Endodermal cell (in vitro differentiated cells): ENCODE results near the gene ADAMTS17. TPM values are rescaled to one million over a fixed set of nuclear protein-coding genes. Genes with fewer than 3 reads are reported as not detected.

Experiments
- DNase-seq: peaks from one replicate; pipeline ENCODE4 v3.0.0-alpha.2; 2017
- H3K27ac ChIP-seq: 2 replicates; pipeline ENCODE4 v1.5.1; 2013; ENCODE audit warnings: mild to moderate bottlenecking, low read depth, low read length, moderate library complexity
- H3K27me3 ChIP-seq: 2 replicates; pipeline ENCODE4 v1.6.1; 2013; ENCODE audit warnings: mild to moderate bottlenecking, low read length, moderate library complexity; ENCODE audit not compliant: insufficient read depth, control insufficient read depth, poor library complexity, severe bottlenecking
- H3K36me3 ChIP-seq: 2 replicates; pipeline ENCODE4 v1.7.0; 2013; ENCODE audit warnings: mild to moderate bottlenecking, low read length, moderate library complexity; ENCODE audit not compliant: control insufficient read depth, insufficient read depth
- H3K4me1 ChIP-seq: one replicate; pipeline ENCODE4 v1.7.0; 2013; ENCODE audit warnings: low read length; ENCODE audit not compliant: control insufficient read depth, insufficient read depth
- H3K4me3 ChIP-seq: 2 replicates; pipeline ENCODE4 v1.5.1; 2013; ENCODE audit warnings: mild to moderate bottlenecking, low read length, moderate library complexity
- H3K9ac ChIP-seq: 2 replicates; pipeline ENCODE4 v1.6.1; 2013; ENCODE audit warnings: mild to moderate bottlenecking, low read length, moderate library complexity; ENCODE audit not compliant: poor library complexity, severe bottlenecking; ENCODE audit errors: extremely low read depth
- H3K9me3 ChIP-seq: 2 replicates; pipeline ENCODE4 v1.6.1; 2013; ENCODE audit warnings: mild to moderate bottlenecking, low read length, moderate library complexity; ENCODE audit not compliant: control insufficient read depth
- H3K27ac Mint-ChIP-seq: 2 replicates; pipeline ENCODE4 v1.8.0; 2020; ENCODE audit warnings: mixed read lengths
- H3K27me3 Mint-ChIP-seq: 2 replicates; pipeline ENCODE4 v1.8.0; 2021; ENCODE audit warnings: mild to moderate bottlenecking, mixed read lengths; ENCODE audit not compliant: insufficient read depth
- H3K36me3 Mint-ChIP-seq: 2 replicates; pipeline ENCODE4 v1.8.0; 2020; ENCODE audit warnings: low read depth, mixed read lengths
- H3K4me1 Mint-ChIP-seq: 2 replicates; pipeline ENCODE4 v1.8.0; 2020; ENCODE audit warnings: mixed read lengths
- H3K4me3 Mint-ChIP-seq: 2 replicates; pipeline ENCODE4 v1.8.0; 2020; ENCODE audit warnings: mild to moderate bottlenecking, moderate library complexity, mixed read lengths
- H3K9me3 Mint-ChIP-seq: 2 replicates; pipeline ENCODE4 v1.8.0; 2020; ENCODE audit warnings: mild to moderate bottlenecking, mixed read lengths
- WGBS, 2 experiments: methylation state at CpG; one replicate each; pipeline versions ENCODE4 v1.1.5 to v1.1.7; 2013; ENCODE audit warnings: missing lambda C conversion rate in 2 of 2, mixed read lengths in 1 of 2; ENCODE audit not compliant: insufficient coverage in 1 of 2, insufficient read length in 1 of 2; 5-methylcytosine and 5-hydroxymethylcytosine counted together
- total RNA-seq, 2 donors: library from RNA; stranded (reverse); fragmentation: NEBNext Ultra II Directional in 1 of 2; extraction: Animal tissue kit (Norgen Biotek cat#: 25700) in 1 of 2; gene quantifications; 2 replicates in 1 of 2; 3 replicates in 1 of 2; pipeline ENCODE4 v1.2.1, GENCODE V29; 2021
- TF ChIP-seq, protein P1 (sequence below): fragments of 200-600 bp; sonication (generic); conservative IDR thresholded peaks from 2 replicates; pipeline ENCODE4 v1.5.0; 2021; ENCODE audit warnings: antibody characterized with exemption, mild to moderate bottlenecking

Gene ADAMTS17
- total RNA-seq, 2 donors from 2014 or later, result 0.82 to 2.3 TPM

GRCh38 chr15:99932676-99933402, 408.9 kb downstream of the ADAMTS17 start:
- peaks cover 67% of the 10 kb centered on the region for H3K27me3 Mint-ChIP-seq
- H3K36me3 ChIP-seq, result no peaks in the 10 kb centered on the region
- no peak overlapping the region for H3K9ac ChIP-seq
- H3K4me1 ChIP-seq, result no peaks in the 10 kb centered on the region
- WGBS, 2 experiments, result 86 to 94% methylated on average over 6 to 13 of the region's 13 CpGs
- H3K9me3 Mint-ChIP-seq, result peaks cover 2% of the 10 kb centered on the region
- no peak overlapping the region for H3K4me3 ChIP-seq
- peaks cover 51% of the 10 kb centered on the region for H3K27me3 ChIP-seq
- DNase-seq, result peak; percentile 20
- TF ChIP-seq, protein P1, sequence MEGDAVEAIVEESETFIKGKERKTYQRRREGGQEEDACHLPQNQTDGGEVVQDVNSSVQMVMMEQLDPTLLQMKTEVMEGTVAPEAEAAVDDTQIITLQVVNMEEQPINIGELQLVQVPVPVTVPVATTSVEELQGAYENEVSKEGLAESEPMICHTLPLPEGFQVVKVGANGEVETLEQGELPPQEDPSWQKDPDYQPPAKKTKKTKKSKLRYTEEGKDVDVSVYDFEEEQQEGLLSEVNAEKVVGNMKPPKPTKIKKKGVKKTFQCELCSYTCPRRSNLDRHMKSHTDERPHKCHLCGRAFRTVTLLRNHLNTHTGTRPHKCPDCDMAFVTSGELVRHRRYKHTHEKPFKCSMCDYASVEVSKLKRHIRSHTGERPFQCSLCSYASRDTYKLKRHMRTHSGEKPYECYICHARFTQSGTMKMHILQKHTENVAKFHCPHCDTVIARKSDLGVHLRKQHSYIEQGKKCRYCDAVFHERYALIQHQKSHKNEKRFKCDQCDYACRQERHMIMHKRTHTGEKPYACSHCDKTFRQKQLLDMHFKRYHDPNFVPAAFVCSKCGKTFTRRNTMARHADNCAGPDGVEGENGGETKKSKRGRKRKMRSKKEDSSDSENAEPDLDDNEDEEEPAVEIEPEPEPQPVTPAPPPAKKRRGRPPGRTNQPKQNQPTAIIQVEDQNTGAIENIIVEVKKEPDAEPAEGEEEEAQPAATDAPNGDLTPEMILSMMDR, result no peak
- H3K36me3 Mint-ChIP-seq, result no peaks in the 10 kb centered on the region
- no peak overlapping the region for H3K27ac ChIP-seq
- no peaks in the 10 kb centered on the region for H3K9me3 ChIP-seq
- peaks cover 11% of the 10 kb centered on the region for H3K4me1 Mint-ChIP-seq
- H3K4me3 Mint-ChIP-seq, result no peak overlapping the region
- H3K27ac Mint-ChIP-seq, result no peak overlapping the region

- Mint-ChIP-seq H3K4me3 (no peak overlapping the region), H3K9me3 (peaks cover 2% of the 10 kb centered on the region), H3K4me1 (peaks cover 11% of the 10 kb centered on the region), H3K27me3 (peaks cover 67% of the 10 kb centered on the region), H3K36me3 (no peaks in the 10 kb centered on the region), H3K27ac (no peak overlapping the region)
- Histone ChIP-seq H3K4me1 (no peaks in the 10 kb centered on the region), H3K9me3 (no peaks in the 10 kb centered on the region), H3K27me3 (peaks cover 51% of the 10 kb centered on the region), H3K4me3 (no peak overlapping the region), H3K36me3 (no peaks in the 10 kb centered on the region), H3K27ac (no peak overlapping the region), H3K9ac (no peak overlapping the region)
- TF ChIP-seq, protein P1, result no peak
- peak; percentile 42 for DNase-seq
- 85 to 93% methylated on average over 4 to 13 of the region's 13 CpGs for WGBS, 2 experiments
Observed at GRCh38 chr15:99931703-99932603, 409.8 kb downstream of the ADAMTS17 start.

- peak; percentile 38 for DNase-seq
- no peak overlapping the region for H3K9ac ChIP-seq
- H3K36me3 Mint-ChIP-seq, result no peaks in the 10 kb centered on the region
- H3K36me3 ChIP-seq, result no peaks in the 10 kb centered on the region
- H3K9me3 Mint-ChIP-seq, result peaks cover 6% of the 10 kb centered on the region
- H3K9me3 ChIP-seq, result no peaks in the 10 kb centered on the region
- WGBS, 2 experiments, result 63 to 71% methylated on average over 1 of the region's 1 CpG
- H3K4me3 Mint-ChIP-seq, result no peak overlapping the region
- no peaks in the 10 kb centered on the region for H3K4me1 ChIP-seq
- TF ChIP-seq, protein P1, result no peak
- H3K27me3 Mint-ChIP-seq, result peaks cover 72% of the 10 kb centered on the region
- H3K4me3 ChIP-seq, result no peak overlapping the region
- peaks cover 55% of the 10 kb centered on the region for H3K27me3 ChIP-seq
- no peak overlapping the region for H3K27ac Mint-ChIP-seq
- H3K4me1 Mint-ChIP-seq, result peaks cover 11% of the 10 kb centered on the region
- no peak overlapping the region for H3K27ac ChIP-seq
Observed at GRCh38 chr15:99930696-99931095, 411.1 kb downstream of the ADAMTS17 start.
